Ammon's horn (tissue), 1 donor: ENCODE measurements around the gene CDK18.
A peak's percentile ranks its signal among the peaks of the same experiment; 100 is the strongest.

ENCODE experiments used
- DNase-seq: peaks from one replicate; pipeline ENCODE4 v3.0.0-alpha.2; 2016; ENCODE audit warnings: low spot score

Gene CDK18

DNA sequence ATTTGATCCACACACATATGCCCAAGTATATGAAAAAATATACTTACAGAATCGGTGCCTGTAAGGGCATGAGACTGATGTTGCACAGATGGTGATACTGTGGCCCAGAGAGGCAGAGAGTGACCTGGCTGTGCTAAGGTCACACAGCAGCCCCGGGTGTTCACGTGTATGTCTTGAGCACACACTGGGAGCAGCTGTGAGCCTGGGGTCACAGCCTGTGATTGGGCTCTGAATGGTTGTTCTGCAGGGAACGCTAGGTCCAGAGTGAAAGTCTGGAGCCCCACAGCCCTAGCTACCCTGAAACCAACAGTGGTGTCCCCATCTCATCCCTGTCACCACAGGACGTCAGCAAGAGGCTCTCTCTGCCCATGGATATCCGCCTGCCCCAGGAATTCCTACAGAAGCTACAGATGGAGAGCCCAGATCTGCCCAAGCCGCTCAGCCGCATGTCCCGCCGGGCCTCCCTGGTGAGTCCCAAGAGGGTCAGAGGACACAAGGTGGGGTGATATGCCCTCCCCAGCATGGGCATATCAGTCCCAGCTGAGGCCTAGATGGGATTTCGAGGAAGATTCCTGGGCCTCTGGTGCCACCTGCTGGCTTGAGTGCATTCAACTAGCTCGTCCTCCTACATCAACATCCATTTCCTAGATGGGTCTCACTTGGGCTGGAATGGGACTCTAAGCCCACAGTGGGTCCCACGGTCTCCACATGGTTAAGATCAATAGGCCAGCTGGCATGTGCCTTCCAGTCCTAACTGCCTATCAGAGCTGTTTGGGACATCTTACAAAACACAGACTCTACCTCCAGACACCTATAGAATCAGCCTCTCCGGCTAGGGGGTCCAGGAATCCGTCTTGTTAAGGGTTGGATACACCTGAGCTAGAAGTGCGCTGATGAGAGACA lies 19.7 kb downstream of the CDK18 start:
- DNase-seq, result peak; percentile 92

DNA sequence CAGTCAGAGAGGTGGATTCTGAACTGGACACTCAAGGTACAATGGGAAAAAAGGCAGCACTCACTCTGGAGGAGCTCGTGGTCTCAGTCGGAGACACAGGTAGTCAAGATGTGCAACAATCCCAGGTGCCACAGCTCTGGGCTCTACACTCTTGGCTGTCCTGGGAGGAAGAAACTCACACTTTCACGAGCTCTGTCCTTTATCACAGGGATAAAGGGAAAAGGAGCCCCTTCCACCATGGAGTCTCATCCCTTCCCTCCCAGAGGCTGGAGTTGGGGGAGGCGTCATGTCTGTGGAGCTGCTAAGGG lies 20.3 kb downstream of the CDK18 start:
- DNase-seq, result no peak

GRCh38 chr1:205525495-205526285 lies 21.2 kb downstream of the CDK18 start:
- no peak for DNase-seq

DNA sequence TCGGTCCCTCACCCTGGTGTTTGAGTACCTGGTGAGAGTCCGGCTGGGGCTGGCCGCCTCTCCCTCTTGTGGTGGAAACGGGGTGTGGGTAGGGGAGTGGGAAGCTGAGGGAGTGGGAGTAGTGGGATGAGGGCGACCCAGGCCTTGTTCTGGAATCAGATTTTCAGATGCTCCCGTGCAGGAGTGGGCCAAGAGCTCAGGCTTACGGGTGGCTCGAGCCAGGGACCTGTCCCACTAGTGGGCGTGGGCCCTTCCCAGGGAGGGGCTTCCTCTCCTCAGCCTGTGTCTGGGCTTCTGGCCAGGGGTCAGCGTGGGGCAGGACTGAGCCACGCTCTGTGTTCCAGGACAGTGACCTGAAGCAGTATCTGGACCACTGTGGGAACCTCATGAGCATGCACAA lies 22.0 kb downstream of the CDK18 start:
- no peak for DNase-seq

- no peak for DNase-seq
Observed at GRCh38 chr1:205527931-205528330, 23.5 kb downstream of the CDK18 start.

- no peak for DNase-seq
Observed at GRCh38 chr1:205528446-205528886, 24.0 kb downstream of the CDK18 start.

GRCh38 chr1:205528887-205529825 lies 24.7 kb downstream of the CDK18 start:
- DNase-seq, result peak; percentile 84

DNA sequence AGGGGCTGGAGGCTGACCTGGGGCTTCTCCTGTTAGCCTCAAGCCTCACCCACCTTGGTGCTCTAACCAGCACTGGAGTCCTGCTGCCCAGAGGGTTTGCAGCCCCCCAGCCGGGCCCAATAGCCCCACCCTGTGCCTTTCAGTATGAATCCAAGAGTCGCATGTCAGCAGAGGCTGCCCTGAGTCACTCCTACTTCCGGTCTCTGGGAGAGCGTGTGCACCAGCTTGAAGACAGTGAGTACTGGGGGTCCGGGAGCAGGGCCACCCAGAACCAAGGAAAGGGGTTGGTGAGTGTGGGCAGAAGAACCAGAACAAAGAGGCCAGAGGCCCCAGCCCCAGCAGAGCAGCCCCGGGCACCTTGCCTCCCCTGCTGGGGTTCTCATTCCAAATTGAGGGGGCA lies 25.6 kb downstream of the CDK18 start:
- no peak for DNase-seq

DNA sequence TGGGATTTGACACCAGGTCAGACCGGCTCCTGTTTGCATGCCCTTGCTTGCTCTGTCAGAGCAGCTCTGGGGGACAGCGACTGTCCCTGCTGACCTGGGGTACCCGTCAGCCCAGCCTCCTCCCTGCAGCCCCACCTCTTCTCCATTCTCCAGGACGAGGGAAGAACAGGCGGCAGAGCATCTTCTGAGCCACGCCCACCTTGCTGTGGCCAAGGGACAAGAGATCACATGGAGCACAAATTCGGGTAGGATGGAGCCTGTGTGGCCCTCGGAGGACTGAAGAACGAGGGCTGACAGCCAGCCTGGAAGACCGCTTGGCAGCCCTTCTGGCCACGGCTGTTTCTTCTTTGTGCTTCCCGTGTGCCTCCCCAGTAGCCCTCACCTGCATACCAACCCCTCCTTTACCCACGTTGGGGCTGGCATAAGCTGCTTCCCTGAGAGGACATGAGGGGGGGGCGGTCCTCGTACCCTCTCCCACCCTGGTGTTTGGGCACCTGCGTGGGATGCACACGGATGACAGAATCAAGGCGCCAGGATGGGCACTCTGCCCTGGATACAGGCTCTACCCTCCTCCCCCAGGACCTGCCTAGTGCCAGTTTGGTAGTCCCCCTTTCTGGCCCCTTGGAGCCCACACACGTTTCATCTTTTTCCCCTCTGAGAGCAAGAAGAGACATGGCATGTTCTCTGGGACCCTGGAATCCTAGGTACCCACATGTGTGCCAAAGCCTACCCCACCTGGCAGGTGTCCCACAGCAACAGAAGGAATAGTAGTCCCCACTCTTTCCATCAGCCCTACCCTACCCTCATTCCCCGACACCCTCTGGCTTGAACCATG lies 26.9 kb downstream of the CDK18 start:
- no peak for DNase-seq

DNA sequence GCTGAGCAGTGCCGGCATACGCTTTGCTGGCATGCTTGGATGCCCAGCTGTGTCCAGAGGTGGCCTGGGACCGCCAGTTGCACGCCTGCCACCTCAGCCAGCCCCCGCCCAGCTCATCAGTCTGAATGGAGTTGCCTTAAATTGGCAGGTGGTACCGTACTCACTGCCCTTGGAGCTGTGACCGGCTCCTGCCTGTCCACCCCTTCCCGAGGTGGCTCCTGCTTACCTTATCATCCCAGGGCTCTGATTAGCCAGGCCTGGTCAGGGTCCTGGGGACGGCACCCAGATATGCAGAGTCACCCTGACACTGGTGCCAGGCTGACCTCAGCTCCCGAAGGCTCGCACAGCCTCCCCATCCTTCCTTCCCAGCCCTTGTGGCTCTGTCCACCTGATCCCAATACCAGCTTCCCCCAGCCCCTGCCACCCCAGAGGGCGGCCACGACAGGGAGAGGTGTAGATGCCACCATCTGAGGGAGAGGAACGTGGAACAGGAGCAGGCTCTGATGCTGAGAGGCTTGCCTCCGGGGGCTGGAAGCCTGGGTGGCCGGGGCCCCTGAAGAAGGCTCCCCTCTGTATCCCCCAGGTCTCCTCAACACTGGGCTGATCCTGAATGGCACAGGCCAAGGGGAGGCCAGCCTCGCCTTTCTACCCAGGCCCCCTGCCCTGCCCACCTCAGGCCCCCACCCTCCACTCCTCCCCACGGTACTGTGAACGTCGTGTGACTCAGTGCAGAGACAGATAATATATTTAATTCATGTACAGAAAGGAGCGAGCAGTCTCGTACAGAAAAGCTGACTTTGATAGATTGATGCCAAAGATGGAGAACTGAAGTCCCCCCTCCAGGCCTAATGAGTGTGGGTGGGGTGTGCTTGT lies 27.8 kb downstream of the CDK18 start:
- DNase-seq, result no peak

DNA sequence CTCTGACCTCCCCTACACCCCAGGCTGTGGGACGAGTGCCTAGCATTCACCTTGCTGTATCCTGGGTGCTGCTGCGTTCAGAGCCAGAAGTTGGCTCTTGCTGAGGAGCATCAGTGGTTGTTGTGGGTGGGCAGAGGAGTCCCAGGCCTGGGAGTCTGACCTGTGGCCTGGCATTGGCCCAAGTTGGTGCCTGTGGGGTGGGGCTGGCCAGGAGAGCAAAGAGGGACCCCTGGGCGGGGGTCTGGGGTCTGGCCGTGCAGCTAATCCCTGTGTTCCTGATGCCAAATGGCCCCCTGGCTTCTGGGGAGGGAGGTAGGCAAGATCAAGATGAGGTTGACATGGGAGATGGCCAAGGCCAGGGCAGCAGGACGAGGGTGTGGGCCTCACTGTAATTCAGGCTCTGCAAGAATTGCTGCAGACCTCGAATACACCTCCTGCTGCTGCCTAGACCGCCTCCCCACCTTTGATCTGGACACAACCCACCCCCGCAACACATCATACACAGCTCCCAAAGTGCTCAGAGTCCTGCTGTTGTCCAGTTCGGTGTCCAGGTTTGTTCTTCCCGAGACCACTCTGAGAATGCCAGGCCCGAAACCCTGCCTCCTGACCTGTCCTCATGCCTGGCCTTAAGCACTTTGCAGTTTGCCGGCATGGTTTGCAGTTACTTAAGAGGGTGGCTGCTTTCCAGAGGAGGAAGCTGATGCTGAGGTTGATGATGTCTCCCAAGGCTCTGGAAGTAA lies 28.7 kb downstream of the CDK18 start:
- no peak for DNase-seq

DNA sequence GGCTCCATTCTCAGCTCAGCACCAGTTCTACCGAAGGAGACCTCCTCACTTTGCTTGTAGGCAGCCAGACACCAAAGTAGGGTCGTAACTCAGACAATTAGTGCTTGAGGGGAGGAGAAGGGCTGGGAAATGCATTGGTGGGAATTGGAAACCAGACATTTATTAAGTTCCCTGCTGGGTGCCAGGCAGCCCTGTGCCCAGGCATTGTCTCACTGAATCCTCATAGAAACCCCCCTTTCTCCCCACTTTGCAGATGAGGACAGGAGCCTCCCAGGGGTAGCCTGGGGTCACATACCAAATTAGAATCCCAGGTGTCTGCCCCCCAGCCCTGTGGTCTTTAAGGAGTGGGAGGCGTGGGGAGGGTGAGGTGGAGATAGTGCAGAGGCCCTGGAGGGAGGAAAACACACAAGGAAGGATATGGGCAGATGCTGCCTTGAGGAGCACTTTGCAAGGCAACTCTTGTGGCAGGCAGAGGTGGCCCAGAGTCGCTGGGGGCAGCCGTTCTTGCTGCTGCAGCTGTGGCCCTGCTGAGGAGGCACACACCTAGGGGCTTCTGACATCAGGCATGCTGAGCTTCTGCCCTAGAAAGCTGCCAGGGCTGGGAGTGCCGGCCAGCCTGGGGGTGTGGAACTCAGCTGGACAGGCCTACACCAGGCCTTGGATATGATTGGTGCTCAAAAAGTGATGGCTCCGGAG lies 29.4 kb downstream of the CDK18 start:
- DNase-seq, result no peak

- DNase-seq, result no peak
Observed at GRCh38 chr1:205534444-205534985, 30.0 kb downstream of the CDK18 start.

- no peak for DNase-seq
Observed at GRCh38 chr1:205535096-205535495, 30.6 kb downstream of the CDK18 start.

DNA sequence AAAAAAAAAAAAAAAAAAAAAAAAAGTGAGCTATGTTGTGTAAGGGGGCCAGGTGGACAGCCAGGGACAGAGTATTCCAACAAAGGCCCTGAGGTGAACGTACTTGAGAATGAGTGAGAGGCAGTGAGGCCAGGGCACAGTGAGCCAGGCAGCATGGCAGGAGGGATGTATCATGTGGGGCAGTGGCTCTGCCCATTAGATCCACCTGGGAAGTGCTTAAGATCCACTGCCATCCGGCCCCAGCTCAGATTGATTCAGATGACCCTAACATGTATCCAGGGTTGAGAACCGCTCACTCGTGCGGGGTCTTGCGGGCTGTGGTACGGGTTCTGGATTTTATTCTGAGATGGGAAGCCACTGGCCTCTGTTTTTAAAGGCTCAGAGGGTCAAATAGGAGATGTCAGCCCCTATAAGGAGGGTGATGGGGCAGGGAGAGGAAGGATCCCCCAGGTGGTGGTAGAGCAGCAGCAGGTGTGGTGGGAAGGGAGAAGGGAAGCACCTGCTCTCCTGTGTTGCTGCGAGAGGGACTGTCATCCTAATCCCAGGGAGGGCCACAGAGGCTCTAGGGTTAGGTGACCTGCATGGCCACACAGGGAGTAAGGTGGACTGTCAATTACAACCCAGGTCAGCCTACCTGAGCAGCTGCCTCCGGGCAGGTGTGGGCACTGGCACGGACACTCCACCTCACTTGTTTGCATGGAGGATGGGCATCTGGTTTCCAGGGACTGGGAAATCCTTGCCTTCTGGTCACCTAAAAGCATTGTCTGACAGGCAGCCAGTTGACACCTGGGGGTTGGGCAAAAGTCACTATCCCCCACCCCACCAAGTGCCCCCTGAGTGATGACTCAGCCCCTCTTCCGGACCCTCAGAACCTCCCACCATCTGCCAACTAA lies 31.6 kb downstream of the CDK18 start:
- no peak for DNase-seq

GRCh38 chr1:205536759-205537361 lies 32.4 kb downstream of the CDK18 start:
- DNase-seq, result peak; percentile 80

DNA sequence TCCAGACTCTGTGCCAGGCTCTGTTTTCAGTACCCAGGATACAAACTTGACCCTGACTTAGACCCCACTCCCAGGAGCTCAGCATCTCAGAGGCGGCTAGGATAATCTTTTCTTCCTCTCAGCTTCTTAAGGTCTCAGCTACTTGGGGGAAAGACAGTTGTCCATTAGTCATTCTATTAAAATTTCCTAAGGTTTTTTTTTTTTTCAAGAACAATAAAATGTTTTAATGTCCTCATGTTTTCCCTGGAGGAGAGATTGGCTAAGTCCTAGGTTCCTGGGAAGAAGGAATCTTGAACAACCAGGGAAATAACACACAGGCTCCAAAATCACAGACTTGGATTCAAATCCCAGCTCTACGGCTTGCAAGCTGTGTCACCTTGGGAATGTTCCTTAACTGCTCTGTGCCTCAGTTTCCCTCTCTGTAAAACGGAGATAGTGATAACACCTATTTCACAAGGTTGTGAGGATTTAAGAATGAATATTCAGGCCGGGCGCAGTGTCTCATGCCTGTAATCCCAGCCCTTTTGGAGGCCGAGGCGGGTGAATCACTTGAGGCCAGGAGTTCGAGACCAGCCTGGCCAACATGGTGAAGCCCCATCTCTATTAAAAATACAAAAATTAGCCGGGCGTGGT lies 33.0 kb downstream of the CDK18 start:
- no peak for DNase-seq
